ENCODE results near the gene HOXC11.

- TF ChIP-seq CTCF (IDR thresholded peaks at IDR 0.05) = no peak
- TF ChIP-seq ZFX (IDR thresholded peaks at IDR 0.05; ENCODE audit: borderline replicate concordance) = no peak
Measured at GRCh38 chr12:54024581-54025305, 51.8 kb downstream of the HOXC11 start.
